ENCODE results near the gene ITGA11. TPM values are rescaled to one million over a fixed set of nuclear protein-coding genes. Genes with fewer than 3 reads are reported as not detected.

ITGA11 gene
- total and polyA plus RNA-seq, 2 donors (not counting 1 experiment from before 2014, with no cell fraction given): not detected

DNA sequence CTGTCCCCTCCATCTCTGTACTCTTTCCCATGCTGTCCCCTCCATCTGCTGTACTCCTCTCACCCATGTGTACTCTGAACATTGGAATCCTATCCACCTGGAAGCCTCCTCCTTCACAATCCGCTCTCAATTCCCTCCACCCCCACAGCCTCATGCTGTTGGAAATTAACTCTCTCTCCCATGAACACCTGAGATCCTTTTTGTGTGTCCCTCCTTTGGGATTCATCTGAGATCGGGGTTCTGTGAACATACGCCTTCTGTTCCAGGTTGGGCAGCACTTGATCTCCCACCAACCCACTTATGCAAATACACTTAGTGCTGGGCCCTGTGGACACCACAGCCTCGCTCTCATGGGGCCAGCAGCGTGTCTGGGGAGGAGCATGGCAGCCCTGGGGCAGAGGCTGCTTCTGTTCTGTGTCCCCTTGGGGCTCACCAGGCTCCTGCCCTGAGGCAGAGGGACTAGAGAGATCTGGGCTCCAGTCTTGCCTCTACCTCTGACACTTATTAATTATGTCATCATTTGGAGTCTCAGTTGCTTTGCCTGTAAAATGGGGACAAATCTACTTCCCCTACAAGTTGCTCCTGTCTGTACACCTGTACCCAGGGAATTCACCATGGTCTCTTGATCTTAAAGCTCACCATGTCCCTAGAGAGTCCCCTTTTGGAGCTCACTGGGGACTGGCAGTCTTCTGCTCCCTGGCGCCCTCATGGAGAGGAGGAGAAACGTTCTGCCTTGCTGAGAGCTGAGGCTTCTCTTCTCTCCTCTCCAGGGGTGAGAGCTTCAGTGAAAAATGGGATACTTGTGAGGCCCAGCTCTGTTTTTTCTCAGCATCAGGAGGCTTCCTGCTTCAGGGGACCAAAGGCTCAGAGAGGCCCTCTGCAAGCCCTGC is 42.7 kb downstream of the ITGA11 start:
- H3K9me3 Mint-ChIP-seq (ENCODE audit: insufficient read depth): peaks cover 2% of the 10 kb centered on the region
- Histone ChIP-seq H3K4me1 (ENCODE audit: control insufficient read depth in 2 of 2, insufficient read depth in 2 of 2, low read length in 2 of 2) (no peaks in the 10 kb centered on the region), H4K20me1 (ENCODE audit: control insufficient read depth, insufficient read depth, low read length, poor library complexity, severe bottlenecking) (no peaks in the 10 kb centered on the region), H2AFZ (ENCODE audit: insufficient read depth, low read depth, low read length, poor library complexity, severe bottlenecking) (no peak overlapping the region), H3K9ac (ENCODE audit: low read length) (no peak overlapping the region), H3K27ac (ENCODE audit: low read length in 2 of 2) (no peak overlapping the region), H3K4me2 (replicated peaks; ENCODE audit: low read depth, low read length, poor library complexity, severe bottlenecking) (no peak overlapping the region), H3K27me3 (replicated peaks in 1 of 4; ENCODE audit: control extremely low read depth in 1 of 4, control insufficient read depth in 3 of 4, insufficient read depth in 4 of 4, low read length in 3 of 4) (peaks cover 0 to 16% (median 9%) of the 10 kb centered on the region in 4 experiments), H3K79me2 (ENCODE audit: control insufficient read depth, insufficient read depth, low read length) (no peaks in the 10 kb centered on the region), H3K4me3 (ENCODE audit: control extremely low read depth in 1 of 5, extremely low read depth in 1 of 5, insufficient read depth in 1 of 5, low read depth in 2 of 5, low read length in 4 of 5) (no peak overlapping the region), H3K9me3 (ENCODE audit: control extremely low read depth in 1 of 3, control insufficient read depth in 2 of 3, insufficient read depth in 1 of 3, low read length in 2 of 3) (peaks cover 0 to 2% (median 0%) of the 10 kb centered on the region in 3 donors), H3K36me3 (replicated peaks in 1 of 2; ENCODE audit: control extremely low read depth in 1 of 2, control insufficient read depth in 1 of 2, extremely low read depth in 1 of 2, insufficient read depth in 2 of 2, low read length in 1 of 2) (no peaks in the 10 kb centered on the region)
- no peak overlapping the region for H3K4me3 Mint-ChIP-seq
- ATAC-seq (ENCODE audit: low read depth) (no peak), DNase-seq (no peak)
- intact Hi-C loops (cut with micrococcal nuclease): no loop called here
- no peaks in the 10 kb centered on the region for H3K4me1 Mint-ChIP-seq
- H3K27ac Mint-ChIP-seq: no peak overlapping the region
- CTCF ChIA-PET: no interaction called here
- peaks cover 35% of the 10 kb centered on the region for H3K27me3 Mint-ChIP-seq
- WGBS (ENCODE audit: insufficient coverage): 61% methylated on average over 5 of the region's 7 CpGs
- POLR2A ChIA-PET: no interaction called here
- TF ChIP-seq, protein P1, sequence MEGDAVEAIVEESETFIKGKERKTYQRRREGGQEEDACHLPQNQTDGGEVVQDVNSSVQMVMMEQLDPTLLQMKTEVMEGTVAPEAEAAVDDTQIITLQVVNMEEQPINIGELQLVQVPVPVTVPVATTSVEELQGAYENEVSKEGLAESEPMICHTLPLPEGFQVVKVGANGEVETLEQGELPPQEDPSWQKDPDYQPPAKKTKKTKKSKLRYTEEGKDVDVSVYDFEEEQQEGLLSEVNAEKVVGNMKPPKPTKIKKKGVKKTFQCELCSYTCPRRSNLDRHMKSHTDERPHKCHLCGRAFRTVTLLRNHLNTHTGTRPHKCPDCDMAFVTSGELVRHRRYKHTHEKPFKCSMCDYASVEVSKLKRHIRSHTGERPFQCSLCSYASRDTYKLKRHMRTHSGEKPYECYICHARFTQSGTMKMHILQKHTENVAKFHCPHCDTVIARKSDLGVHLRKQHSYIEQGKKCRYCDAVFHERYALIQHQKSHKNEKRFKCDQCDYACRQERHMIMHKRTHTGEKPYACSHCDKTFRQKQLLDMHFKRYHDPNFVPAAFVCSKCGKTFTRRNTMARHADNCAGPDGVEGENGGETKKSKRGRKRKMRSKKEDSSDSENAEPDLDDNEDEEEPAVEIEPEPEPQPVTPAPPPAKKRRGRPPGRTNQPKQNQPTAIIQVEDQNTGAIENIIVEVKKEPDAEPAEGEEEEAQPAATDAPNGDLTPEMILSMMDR (IDR thresholded peaks at IDR 0.05): no peak
- no peak for TF ChIP-seq EZH2 (IDR thresholded peaks at IDR 0.05; ENCODE audit: borderline replicate concordance, insufficient read depth, low read depth, low read length, poor library complexity, severe bottlenecking)
